Breast epithelium (tissue), 4 donors: ENCODE measurements around the gene SLCO4C1. TPM values are rescaled to one million over a fixed set of nuclear protein-coding genes. Genes with fewer than 3 reads are reported as not detected.

Source experiments
- DNase-seq, 2 donors: peaks; one replicate each; pipeline ENCODE4 v3.0.0-alpha.2; 2019; ENCODE audit warnings: low spot score in 2 of 2
- H3K27ac ChIP-seq, 2 donors: fragments of 200-600 bp; sonication (generic) in 1 of 2; one replicate each; pipeline ENCODE4 v1.5.1; 2016 to 2019; ENCODE audit warnings: mild to moderate bottlenecking in 1 of 2
- H3K27me3 ChIP-seq, 2 donors: fragments of 200-600 bp; sonication (generic) in 1 of 2; one replicate each; pipeline versions ENCODE4 v1.5.1 to v1.6.0; 2017 to 2019; ENCODE audit warnings: control low read depth in 1 of 2, mild to moderate bottlenecking in 1 of 2
- H3K36me3 ChIP-seq: fragments of 200-600 bp; one replicate; pipeline ENCODE4 v1.5.1; 2019
- H3K4me1 ChIP-seq, 2 donors: fragments of 200-600 bp; sonication (generic); one replicate each; pipeline ENCODE4 v1.5.1; 2016 to 2019; ENCODE audit warnings: control low read depth in 1 of 2
- H3K4me3 ChIP-seq, 3 donors: fragments of 200-600 bp; sonication (generic); 1 replicate in 2 of 3; 2 replicates in 1 of 3; pipeline ENCODE4 v1.5.1; 2016 to 2019; ENCODE audit warnings: mild to moderate bottlenecking in 3 of 3, moderate library complexity in 2 of 3
- H3K9me3 ChIP-seq, 2 donors: fragments of 200-600 bp; sonication (generic) in 1 of 2; one replicate each; pipeline ENCODE4 v1.5.1; 2016 to 2019; ENCODE audit warnings: control low read depth in 1 of 2
- CTCF ChIP-seq, 3 donors: fragments of 450-650 bp; IDR thresholded peaks; one replicate each; pipeline ENCODE4 v1.5.1; 2016 to 2017; ENCODE audit warnings: antibody characterized with exemption in 3 of 3, mild to moderate bottlenecking in 3 of 3, moderate library complexity in 3 of 3
- POLR2A ChIP-seq: fragments of 450-650 bp; IDR thresholded peaks from one replicate; pipeline ENCODE4 v1.6.1; 2016; ENCODE audit warnings: antibody characterized with exemption, mild to moderate bottlenecking, moderate library complexity
- POLR2AphosphoS5 ChIP-seq, 3 donors: sonication (generic); formaldehyde crosslinking; IDR thresholded peaks; one replicate each; pipeline ENCODE4 v1.6.1; 2017; ENCODE audit warnings: antibody characterized with exemption in 3 of 3
- intact Hi-C: fragments of 100-400 bp; cut with DNase I; formaldehyde crosslinking; loops from one replicate; pipeline ENCODE4 v1.15.1; 2023; ENCODE audit warnings: low total_unique reads
- total RNA-seq, 3 donors: library from RNA; depleted of rRNA; stranded (reverse); fragments of >200 nt; gene quantifications; one replicate each; pipeline ENCODE4 v1.1.0, GENCODE V29; 2016

Gene SLCO4C1
- total RNA-seq, 3 donors from 2014 or later, result 0.66 to 0.73 TPM; not detected in 1

DNA sequence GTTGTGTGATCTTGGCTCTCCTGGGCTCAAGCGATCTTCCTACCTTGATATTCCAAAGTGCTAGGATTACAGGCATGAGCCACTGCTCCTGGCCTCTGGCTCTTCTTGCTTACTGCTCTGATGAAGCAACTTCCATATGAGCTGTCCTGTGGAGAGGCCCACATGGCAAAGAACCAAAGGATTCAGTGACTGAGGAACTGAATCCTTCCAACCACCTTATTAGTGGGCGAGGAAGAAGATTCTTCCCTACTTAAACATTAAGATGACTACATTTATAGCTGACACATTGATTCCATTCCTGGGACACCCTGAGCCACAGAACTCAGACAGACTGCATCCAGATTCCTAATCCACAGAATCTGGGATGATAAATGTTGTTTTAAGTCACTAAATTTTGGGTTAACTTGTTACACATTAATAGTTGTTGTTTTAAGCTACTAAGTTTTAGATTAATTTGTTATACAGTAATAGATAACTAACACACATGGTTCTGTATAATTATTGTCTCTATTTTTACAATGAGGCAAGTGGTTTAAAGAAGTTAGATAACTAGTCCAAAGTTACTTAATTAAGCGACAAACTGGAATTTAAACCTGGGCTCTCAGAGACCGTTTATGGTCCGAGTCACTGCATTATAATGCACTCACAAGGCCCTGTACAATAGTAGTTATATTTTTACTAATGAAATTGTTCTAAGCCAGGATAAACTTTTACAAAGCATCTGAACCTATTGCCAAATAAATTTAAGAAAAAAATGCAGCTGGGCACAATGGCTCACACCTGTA is 16.7 kb upstream of the SLCO4C1 start:
- TF ChIP-seq POLR2AphosphoS5 (IDR thresholded peaks at IDR 0.05), result no peak
- no peak for TF ChIP-seq POLR2A
- TF ChIP-seq CTCF (IDR thresholded peaks at IDR 0.05), result no peak
- H3K4me1 ChIP-seq, result no peaks in the 10 kb centered on the region
- intact Hi-C loops, result no loop called here
- H3K4me3 ChIP-seq, result no peak overlapping the region
- no peak overlapping the region for H3K27ac ChIP-seq
- H3K9me3 ChIP-seq, result no peaks in the 10 kb centered on the region
- DNase-seq, result no peak
- H3K27me3 ChIP-seq, result no peaks in the 10 kb centered on the region
- no peaks in the 10 kb centered on the region for H3K36me3 ChIP-seq

DNA sequence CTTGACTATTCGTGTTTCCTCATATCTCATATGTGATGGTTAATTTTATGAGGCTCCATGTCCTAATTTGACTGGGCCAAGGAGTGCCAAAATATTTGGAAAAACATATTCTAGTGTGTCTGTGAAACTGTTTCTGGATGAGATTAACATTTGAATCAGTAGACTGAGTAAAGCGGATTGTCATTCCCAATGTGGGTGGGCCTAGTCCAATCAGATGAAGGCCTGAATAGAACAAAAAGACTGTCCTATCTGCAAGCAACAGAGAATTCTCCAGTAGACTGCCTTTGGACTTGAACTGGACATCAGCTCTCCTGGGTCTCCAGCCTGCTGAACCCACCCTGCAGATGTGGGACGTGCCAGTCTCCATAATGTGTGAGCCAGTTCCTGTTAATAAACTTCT is 13.5 kb upstream of the SLCO4C1 start:
- no peak overlapping the region for H3K27ac ChIP-seq
- no peaks in the 10 kb centered on the region for H3K9me3 ChIP-seq
- H3K4me1 ChIP-seq, result no peaks in the 10 kb centered on the region
- intact Hi-C loops, result no loop called here
- no peak for DNase-seq
- H3K4me3 ChIP-seq, result no peak overlapping the region
- no peaks in the 10 kb centered on the region for H3K27me3 ChIP-seq
- H3K36me3 ChIP-seq, result no peaks in the 10 kb centered on the region
- TF ChIP-seq POLR2A (no peak), POLR2AphosphoS5 (IDR thresholded peaks at IDR 0.05) (no peak), CTCF (IDR thresholded peaks at IDR 0.05) (no peak)

- no peak for DNase-seq
- intact Hi-C loops, result no loop called here
- H3K36me3 ChIP-seq, result no peaks in the 10 kb centered on the region
- no peaks in the 10 kb centered on the region for H3K27me3 ChIP-seq
- H3K4me1 ChIP-seq, result no peaks in the 10 kb centered on the region
- TF ChIP-seq POLR2AphosphoS5 (IDR thresholded peaks at IDR 0.05), result no peak
- TF ChIP-seq CTCF (IDR thresholded peaks at IDR 0.05), result no peak
- TF ChIP-seq POLR2A, result no peak
- H3K4me3 ChIP-seq, result no peak overlapping the region
- no peak overlapping the region for H3K27ac ChIP-seq
- H3K9me3 ChIP-seq, result no peaks in the 10 kb centered on the region
These were observed 11.1 kb upstream of the SLCO4C1 start for GRCh38 chr5:102307232-102307631.

GRCh38 chr5:102306121-102306520 is 10.0 kb upstream of the SLCO4C1 start:
- H3K4me3 ChIP-seq, result no peak overlapping the region
- no peaks in the 10 kb centered on the region for H3K36me3 ChIP-seq
- H3K27me3 ChIP-seq, result no peaks in the 10 kb centered on the region
- no peak for DNase-seq
- TF ChIP-seq POLR2A (no peak), POLR2AphosphoS5 (IDR thresholded peaks at IDR 0.05) (no peak), CTCF (IDR thresholded peaks at IDR 0.05) (no peak)
- intact Hi-C loops, result no loop called here
- H3K4me1 ChIP-seq, result no peaks in the 10 kb centered on the region
- no peak overlapping the region for H3K27ac ChIP-seq
- H3K9me3 ChIP-seq, result no peaks in the 10 kb centered on the region

DNA sequence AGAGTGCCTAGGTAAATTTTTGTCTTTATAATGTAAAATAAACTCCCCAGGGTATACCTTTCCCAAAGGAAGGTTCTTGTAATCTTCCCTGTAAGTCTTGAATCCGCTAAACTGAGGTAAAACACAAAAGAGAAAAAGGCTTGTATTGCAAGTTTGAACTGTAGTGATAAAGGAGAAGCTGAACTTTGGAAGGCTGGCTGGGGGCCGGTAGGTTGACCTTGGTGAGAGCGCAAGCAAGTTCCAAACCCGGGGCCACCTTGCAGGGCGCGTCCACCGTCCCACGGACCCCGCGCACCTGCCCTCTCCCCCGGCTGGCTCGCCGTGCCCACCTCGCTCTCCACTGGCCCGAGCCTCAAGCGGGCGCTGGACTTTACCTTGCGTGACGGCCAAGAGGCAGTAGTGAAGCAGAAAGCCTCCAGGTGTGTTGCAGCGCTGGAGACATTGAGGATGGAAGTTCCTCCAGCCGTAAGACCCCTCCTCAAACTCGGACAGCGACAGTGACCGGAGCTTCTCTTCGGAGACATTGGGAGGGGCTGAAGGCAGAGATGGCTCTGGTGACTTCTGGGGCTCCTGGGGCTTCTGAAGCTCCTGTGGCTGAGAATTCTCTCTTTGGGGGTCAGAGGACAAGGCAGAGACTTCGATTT is 428 bp downstream of the SLCO4C1 start:
- H3K9me3 ChIP-seq, result no peaks in the 10 kb centered on the region
- H3K4me1 ChIP-seq, result no peaks in the 10 kb centered on the region
- intact Hi-C loops, result no loop called here
- H3K36me3 ChIP-seq, result no peaks in the 10 kb centered on the region
- DNase-seq, result no peak
- no peak overlapping the region for H3K27ac ChIP-seq
- H3K27me3 ChIP-seq, result no peaks in the 10 kb centered on the region
- H3K4me3 ChIP-seq, result peak overlapping the region; percentile 42 to 71 (median 58)
- TF ChIP-seq POLR2A (no peak), POLR2AphosphoS5 (IDR thresholded peaks at IDR 0.05) (no peak), CTCF (IDR thresholded peaks at IDR 0.05) (no peak)
